GM12892 (cell line): Measurements from ENCODE around the gene PDZD7.
A peak's percentile ranks its signal among the peaks of the same experiment; 100 is the strongest.
"Not testable (repeated sequence)": the region's sequence is repeated elsewhere in the genome, so short reads cannot be mapped to it uniquely, and the experiment has no call there.

Experiments
- DNase-seq: peaks from one replicate; pipeline ENCODE4 v3.0.0; 2011; ENCODE audit not compliant: insufficient read length
- FAIRE-seq: peaks from 2 replicates; lab custom pipeline; 2011; peaks lifted over from hg19 to GRCh38; lab: Jason Lieb, UNC
- POLR2A ChIP-seq: IDR thresholded peaks from 2 replicates; pipeline ENCODE4 v1.6.1; 2011; ENCODE audit warnings: low read depth, low read length, control low read depth
- POLR2AphosphoS5 ChIP-seq: IDR thresholded peaks from 2 replicates; pipeline ENCODE4 v1.6.1; 2011; ENCODE audit warnings: low read depth, low read length, control low read depth
- TAF1 ChIP-seq: IDR thresholded peaks from 2 replicates; pipeline ENCODE4 v1.6.1; 2011; ENCODE audit warnings: low read depth, mild to moderate bottlenecking, control low read depth, low read length, borderline replicate concordance

PDZD7 gene

DNA sequence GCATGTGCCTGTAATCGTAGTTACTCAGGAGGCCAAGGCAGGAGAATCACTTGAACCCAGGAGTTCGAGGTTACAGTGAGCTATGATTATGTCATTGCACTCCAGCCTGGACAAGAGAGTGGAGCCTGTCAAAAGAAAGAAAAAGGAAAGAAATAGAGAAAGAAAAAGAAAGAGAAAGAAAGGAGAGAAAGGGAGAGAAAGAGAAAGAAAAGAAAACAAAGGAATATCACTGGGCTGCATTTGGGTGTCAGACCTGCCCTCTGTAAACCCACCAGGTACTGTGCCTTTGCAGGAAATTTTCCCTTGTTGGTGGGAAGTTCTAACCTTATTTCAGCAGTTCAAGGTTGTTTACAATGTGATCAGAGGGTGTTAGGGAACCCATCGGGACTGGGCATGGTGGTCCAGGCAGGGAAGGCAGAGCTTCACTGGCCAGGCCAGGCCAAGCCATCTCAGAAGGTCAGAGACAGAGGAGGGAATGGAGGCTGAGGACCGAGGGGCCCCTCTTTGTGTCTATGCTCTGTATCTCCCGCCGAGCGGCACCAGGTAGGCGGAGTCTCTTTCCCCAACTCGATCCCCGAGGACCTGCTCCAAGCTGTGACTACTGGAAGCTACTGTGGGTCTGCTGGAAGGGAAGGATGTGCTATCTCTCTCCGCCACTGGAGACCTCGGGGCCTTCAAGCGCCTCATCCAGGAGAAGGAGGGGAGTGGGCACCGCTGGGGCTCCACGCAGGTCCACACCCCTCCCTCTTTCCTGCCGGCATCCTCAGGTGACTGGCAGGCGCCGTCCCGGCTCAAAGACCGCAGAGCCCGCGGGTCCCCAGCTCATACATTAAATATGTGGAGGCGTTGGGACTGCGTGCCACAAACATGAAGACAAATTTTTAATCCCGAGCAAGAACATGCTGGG, 15.7 kb upstream of the PDZD7 start:
- DNase-seq (no peak), FAIRE-seq (no peak)
- TF ChIP-seq TAF1 (no peak), POLR2AphosphoS5 (no peak), POLR2A (no peak)

DNA sequence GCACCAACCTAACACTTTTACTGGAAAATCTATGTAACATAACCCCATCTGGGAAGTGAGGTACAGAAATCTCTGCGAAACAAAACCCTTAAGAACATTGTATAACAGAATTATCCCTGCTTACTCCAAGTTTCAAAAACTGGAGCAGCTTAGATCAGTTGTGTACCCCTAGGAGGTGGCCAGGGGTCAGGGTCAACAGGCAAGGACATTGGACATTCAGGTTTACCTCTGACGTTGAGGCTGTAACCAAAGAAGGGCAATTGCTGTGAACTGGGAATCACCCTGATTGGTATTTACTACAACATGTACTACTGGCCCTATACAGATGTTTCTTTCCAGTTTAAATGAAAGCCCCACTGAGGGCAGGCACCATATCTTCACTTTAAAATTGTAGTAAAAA, 13.2 kb upstream of the PDZD7 start:
- no peak for FAIRE-seq
- TF ChIP-seq TAF1 = no peak
- no peak for TF ChIP-seq POLR2A
- no peak for TF ChIP-seq POLR2AphosphoS5
- no peak for DNase-seq

GRCh38 chr10:101043363-101043707, 12.4 kb upstream of the PDZD7 start:
- no peak for TF ChIP-seq TAF1
- TF ChIP-seq POLR2A = no peak
- no peak for TF ChIP-seq POLR2AphosphoS5
- no peak for DNase-seq
- no peak for FAIRE-seq

GRCh38 chr10:101042667-101043362, 11.9 kb upstream of the PDZD7 start:
- FAIRE-seq (peak; percentile 97), DNase-seq (peak; percentile 87)
- TF ChIP-seq TAF1 (peak; percentile 52), POLR2A (peak; percentile 77), POLR2AphosphoS5 (peak; percentile 75)

GRCh38 chr10:101042118-101042517, 11.2 kb upstream of the PDZD7 start:
- FAIRE-seq = no peak
- DNase-seq = no peak

DNA sequence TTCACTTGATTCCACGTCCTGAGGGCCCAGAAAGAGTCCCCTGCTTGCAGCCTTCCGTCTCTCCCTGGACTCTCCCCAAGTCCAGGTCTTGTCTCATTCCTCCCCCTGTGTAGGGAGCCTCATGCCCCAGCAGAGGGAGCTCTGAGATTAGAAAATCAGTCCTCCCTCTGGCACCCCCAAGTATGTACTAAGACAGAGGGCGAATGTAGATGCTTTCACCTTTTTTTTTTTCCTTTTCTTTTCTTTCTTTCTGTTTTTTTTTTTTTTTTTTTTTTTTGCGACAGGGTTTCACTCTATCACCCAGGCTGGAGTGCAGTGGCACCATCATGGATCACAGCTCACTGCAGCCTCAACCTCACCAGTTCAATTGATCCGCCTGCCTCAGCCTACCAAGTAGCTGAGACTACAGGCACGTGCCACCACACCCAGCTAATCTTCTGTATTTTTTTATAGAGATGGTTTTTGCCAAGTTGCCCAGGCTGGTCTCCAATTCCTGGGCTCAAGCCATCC, 10.4 kb upstream of the PDZD7 start:
- DNase-seq (peak; percentile 77), FAIRE-seq (peak; percentile 38)
- no peak for TF ChIP-seq POLR2AphosphoS5
- no peak for TF ChIP-seq POLR2A
- TF ChIP-seq TAF1 = no peak

More at GRCh38 chr10:101042118-101042517, 11.2 kb upstream of the PDZD7 start:
- no peak for TF ChIP-seq POLR2AphosphoS5
- TF ChIP-seq TAF1 = no peak
- TF ChIP-seq POLR2A = no peak

DNA sequence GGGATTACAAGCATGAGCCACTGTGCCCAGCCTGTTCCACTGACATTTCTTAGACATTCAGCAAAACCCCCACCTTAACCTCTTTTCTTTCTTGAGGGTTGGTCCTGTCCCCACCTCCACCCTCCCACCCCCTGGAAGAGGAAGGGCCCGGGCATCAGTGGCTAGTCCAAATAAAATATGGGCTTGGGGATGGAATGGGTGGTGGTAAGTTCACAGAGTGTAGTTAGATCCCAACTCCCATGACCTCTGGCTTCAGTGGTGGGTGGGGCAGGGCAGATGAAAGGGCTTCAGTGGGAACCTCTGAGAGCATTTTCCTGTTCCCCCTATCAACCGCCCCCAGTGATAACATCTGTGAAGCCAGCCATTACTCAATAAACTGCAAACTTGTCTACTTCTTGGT, 9.9 kb upstream of the PDZD7 start:
- no peak for FAIRE-seq
- TF ChIP-seq POLR2A = no peak
- no peak for TF ChIP-seq POLR2AphosphoS5
- TF ChIP-seq TAF1 = no peak
- no peak for DNase-seq

DNA sequence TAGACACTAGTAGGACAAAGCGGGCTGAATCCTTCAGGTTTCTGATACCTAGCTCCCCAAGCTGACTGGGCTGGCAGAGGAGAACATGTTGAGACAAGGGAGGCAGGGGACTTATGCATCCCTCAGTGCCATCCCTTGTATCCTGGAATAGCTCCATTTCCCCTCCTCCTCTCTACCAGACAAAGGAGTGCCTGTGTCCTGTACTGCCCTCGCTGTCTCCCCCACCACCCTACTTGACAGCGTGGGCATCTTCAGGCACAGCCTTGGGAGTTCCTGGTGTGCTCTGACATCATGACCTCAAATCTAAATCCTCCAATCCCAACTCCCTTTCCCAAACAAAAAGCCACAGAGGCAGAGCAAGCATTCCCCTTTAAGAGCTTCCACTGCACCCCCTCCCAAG, 9.1 kb upstream of the PDZD7 start:
- TF ChIP-seq TAF1 = no peak
- no peak for TF ChIP-seq POLR2AphosphoS5
- no peak for TF ChIP-seq POLR2A
- DNase-seq (no peak), FAIRE-seq (no peak)

GRCh38 chr10:101038484-101038883, 7.6 kb upstream of the PDZD7 start:
- no peak for TF ChIP-seq TAF1
- TF ChIP-seq POLR2AphosphoS5 = no peak
- no peak for TF ChIP-seq POLR2A
- FAIRE-seq (no peak), DNase-seq (no peak)

DNA sequence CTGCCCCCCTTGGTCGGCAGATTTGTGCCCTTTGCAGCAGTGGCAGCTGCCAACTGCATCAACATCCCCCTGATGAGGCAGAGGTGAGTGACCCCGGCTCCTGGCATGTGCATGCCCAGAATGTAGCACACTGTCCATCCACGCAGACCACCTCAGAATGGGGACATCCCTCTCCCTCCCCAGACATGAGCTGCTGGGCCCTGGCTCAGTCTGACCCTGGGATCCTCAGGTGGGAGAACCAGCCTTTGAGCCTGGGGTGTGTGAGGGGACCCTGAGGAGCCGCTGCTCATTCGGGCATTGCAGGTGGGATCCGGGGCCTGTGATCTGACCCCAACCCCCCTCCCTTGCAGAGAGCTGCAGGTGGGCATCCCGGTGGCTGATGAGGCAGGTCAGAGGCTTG, 5.8 kb upstream of the PDZD7 start:
- no peak for DNase-seq
- TF ChIP-seq TAF1 = no peak
- TF ChIP-seq POLR2AphosphoS5 = no peak
- no peak for TF ChIP-seq POLR2A
- FAIRE-seq = no peak

DNA sequence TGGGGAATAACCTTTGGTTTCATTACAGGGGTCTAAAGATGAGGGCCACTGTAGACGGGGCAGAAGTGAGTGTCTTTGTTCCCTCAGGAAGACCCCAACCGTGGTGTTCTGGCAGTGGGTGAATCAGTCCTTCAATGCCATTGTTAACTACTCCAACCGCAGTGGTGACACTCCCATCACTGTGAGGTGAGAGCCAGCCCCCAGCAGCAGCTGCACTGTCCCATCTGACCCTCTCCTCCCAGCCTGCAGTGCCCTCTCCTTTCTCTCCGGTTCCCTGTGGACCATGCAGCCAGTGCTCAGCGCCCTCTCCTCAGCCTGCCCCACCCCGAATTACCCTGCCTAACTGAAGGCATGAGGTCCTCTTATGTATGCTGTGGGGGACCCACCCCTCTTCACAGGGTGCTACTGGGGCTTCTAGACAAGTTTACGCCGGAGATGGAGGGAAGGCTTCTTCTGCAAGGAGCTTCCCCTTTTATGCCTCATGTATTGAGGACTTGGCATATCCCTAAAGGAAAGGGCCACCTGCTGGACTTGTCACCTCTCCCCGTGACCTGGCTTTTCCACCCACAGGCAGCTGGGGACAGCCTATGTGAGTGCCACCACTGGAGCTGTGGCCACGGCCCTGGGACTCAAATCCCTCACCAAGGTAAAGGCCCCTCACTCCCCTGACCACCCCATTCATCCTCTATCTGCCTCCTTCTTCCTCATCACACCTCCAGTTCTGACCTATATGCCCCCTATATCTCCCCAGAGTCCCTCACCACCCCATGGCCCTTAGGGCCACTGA, 5.2 kb upstream of the PDZD7 start:
- no peak for FAIRE-seq
- TF ChIP-seq POLR2AphosphoS5 (no peak), POLR2A (no peak), TAF1 (no peak)
- no peak for DNase-seq

GRCh38 chr10:101035314-101035713, 4.4 kb upstream of the PDZD7 start:
- FAIRE-seq = no peak
- TF ChIP-seq TAF1 (no peak), POLR2A (no peak), POLR2AphosphoS5 (no peak)
- no peak for DNase-seq

DNA sequence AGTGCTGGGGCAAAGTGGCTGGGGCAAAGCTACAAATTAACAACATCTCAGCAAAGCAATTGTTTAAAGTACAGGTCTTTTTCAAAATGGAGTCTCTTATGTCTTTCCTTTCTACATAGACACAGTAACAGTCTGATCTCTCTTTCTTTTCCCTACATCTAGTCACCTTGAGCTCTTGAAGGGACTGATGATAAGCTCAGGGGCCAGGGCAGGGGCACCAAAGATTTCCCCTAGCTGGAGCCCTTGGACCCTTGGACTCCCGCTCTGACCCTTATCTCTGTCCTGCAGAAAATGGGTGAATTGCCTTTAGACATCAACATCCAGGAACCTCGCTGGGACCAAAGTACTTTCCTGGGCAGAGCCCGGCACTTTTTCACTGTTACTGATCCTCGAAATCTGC, 3.5 kb upstream of the PDZD7 start:
- not testable (repeated sequence) for FAIRE-seq, DNase-seq
